Coronary artery (tissue), 2 donors: ENCODE results near the gene MOCOS.

Experiments used
- DNase-seq: peaks from one replicate; pipeline ENCODE4 v3.0.0-alpha.2; 2017; ENCODE audit warnings: low spot score
- H3K27ac ChIP-seq, 2 donors: fragments of 200-600 bp; sonication (generic); one replicate each; pipeline ENCODE4 v1.5.1; 2016 to 2019
- H3K4me3 ChIP-seq: fragments of 200-600 bp; sonication (generic); 2 replicates; pipeline ENCODE4 v1.5.1; 2016; ENCODE audit warnings: mild to moderate bottlenecking, moderate library complexity
- TF ChIP-seq, protein P1 (sequence below): fragments of 200-600 bp; sonication (generic); IDR thresholded peaks from one replicate; pipeline ENCODE4 v1.5.1; 2019; ENCODE audit warnings: antibody characterized with exemption

The MOCOS gene

DNA sequence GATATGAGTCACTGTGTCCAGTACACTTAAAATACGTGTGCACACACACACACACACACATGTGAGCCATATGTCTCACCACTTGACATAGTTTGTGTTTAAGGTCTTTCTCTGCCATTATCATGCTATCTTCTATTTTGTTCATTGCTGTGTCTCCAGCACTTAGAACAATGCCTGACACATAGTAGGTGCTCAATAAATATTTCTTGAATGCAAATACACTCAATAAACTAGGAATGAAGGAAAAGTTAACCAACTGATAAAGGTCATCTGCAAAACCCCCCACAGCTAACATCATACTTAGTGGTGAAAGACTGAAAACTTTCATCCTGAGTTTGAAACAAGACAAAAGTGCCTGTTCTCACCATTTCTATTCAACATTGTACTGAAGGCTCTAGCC lies 4.4 kb downstream of the MOCOS start:
- TF ChIP-seq, protein P1, sequence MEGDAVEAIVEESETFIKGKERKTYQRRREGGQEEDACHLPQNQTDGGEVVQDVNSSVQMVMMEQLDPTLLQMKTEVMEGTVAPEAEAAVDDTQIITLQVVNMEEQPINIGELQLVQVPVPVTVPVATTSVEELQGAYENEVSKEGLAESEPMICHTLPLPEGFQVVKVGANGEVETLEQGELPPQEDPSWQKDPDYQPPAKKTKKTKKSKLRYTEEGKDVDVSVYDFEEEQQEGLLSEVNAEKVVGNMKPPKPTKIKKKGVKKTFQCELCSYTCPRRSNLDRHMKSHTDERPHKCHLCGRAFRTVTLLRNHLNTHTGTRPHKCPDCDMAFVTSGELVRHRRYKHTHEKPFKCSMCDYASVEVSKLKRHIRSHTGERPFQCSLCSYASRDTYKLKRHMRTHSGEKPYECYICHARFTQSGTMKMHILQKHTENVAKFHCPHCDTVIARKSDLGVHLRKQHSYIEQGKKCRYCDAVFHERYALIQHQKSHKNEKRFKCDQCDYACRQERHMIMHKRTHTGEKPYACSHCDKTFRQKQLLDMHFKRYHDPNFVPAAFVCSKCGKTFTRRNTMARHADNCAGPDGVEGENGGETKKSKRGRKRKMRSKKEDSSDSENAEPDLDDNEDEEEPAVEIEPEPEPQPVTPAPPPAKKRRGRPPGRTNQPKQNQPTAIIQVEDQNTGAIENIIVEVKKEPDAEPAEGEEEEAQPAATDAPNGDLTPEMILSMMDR, result no peak
- H3K27ac ChIP-seq, result no peak overlapping the region

DNA sequence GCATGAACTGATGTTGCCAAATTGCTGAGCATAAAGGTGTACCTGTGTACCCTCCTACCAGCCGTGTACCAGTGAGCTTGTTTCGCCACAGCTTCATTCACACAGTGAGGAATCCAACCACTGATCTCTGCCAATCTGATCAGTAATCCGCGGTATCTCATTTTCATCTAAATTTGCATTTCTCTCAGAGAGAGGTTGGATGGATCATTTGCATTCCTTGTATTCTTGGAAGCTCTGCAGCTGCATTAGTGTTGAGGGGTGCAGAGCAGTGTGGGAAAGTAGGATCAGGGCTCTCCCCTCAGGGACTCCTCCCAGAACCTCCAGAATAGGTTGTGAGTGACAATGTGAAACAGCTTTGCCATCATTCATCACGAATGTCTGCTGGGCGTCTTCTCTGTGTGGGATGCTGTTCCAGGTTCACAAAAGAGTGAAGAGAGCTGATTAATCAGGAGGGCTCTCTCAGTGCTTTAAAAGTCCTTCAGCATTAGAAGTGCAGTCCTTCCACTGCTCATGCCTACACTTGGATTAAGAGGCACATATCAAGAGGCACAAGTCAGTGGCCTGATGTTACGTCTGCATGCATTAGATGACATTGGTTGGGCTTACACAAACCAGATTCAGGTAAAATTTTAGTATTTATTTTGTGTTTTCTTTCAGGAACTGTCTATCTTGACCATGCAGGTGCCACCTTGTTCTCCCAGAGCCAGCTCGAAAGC lies 7.5 kb downstream of the MOCOS start:
- no peak for DNase-seq
- TF ChIP-seq, protein P1, result no peak
- Histone ChIP-seq H3K4me3 (no peak overlapping the region), H3K27ac (no peak overlapping the region)

More for the DNA sequence above, 4.4 kb downstream of the MOCOS start:
- no peak for DNase-seq
- no peak overlapping the region for H3K4me3 ChIP-seq

DNA sequence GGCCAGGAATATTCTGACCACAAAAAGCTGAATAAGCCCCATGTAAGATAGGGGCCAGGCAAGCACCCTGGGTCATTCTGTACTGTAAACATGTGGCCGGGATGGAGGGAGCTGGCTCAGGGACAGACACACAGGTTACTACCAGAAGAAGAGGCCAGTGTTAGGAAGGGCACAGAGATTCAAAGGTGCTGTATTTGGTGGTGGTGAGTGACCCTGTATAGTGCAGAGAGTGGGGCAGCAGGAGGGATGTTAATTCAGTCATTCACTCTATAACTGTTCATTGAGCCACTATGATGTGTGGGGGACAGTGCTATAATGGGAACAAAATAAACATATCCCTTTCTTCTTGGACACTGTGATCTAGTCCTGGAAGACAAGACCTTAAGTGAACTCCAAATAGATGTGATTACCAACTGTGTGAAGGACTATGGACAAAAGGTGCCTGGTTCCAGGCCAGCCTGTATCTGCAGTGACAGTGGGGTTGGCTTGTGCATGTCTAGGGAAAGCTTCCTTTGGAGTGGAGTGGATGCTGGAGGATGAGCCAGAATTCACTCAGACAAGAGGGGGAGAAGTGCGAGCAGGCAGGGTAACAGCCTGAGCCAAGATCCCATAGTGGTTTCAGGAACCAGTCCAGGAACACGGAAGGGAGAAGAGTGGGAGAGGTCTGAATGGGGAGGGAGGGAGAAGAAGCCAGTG lies 8.3 kb downstream of the MOCOS start:
- DNase-seq, result no peak
- Histone ChIP-seq H3K27ac (no peak overlapping the region), H3K4me3 (no peak overlapping the region)
- TF ChIP-seq, protein P1, result no peak

DNA sequence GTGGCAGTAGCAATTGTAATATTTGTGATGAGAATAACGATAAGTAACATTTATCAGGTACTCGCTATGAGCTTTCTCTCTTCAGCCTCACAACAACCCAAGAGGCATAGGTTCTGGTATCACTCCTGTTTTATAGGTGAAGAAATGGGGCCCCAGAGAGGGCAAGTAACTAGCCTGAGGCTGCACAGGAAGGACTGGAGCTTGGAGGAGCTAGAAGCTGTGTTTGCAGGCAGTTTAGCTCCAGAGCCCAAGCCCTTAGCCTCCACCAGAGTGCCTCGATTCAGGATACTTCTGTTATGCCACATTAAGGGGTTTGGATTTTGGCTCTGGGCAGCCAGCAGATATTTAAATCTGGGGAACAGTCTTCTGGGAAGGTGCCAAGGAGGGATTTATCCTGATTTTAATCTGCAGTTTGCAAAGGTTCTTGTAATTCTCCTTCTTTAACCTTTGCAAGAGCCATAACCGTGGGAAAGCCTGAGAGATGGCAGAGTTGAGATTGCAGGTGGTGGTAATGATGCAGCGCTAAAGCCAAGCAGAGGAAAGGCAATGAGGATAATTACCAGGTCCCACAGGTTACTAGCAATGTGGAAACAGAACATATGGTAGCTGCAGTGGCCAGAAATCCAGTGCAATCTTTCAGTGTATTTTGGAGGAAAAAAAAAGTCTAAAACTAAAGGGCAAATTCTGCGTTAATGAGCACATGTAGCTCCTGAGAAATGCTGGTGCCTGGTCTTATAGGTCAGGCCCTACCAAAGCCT lies 9.1 kb downstream of the MOCOS start:
- Histone ChIP-seq H3K4me3 (no peak overlapping the region), H3K27ac (no peak overlapping the region)
- TF ChIP-seq, protein P1, result no peak
- no peak for DNase-seq

DNA sequence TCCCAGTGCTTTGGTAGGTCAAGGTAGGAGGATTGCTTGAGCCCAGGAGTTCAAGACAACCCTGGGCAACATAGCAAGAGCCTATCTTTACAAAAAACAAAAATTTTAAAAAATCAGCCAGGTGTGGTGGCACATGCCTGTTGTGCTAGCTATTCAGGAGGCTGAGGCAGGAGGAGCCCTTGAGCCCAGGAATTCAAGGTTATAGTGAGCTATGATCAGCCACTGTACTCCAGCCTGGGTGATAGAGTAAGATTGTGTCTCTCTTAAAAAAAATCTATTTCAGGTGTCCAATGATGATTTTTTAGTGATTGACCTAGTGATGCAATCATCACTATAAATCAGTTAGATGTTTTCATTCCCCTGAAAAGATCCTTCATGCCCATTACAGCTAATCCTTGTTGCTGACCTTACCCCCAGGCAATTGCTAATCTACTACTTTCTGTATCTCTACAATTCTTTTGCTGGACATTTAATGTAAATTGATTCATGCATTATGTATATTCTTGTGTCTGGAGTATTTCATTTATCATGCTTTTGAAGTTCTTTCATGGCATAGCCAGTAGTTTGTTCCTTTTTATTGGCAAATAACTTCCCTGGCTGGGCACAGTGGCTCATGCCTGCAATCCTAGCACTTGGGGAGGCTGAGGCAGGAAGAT lies 10.3 kb downstream of the MOCOS start:
- Histone ChIP-seq H3K4me3 (no peak overlapping the region), H3K27ac (no peak overlapping the region)
- TF ChIP-seq, protein P1, result no peak
- DNase-seq, result no peak

DNA sequence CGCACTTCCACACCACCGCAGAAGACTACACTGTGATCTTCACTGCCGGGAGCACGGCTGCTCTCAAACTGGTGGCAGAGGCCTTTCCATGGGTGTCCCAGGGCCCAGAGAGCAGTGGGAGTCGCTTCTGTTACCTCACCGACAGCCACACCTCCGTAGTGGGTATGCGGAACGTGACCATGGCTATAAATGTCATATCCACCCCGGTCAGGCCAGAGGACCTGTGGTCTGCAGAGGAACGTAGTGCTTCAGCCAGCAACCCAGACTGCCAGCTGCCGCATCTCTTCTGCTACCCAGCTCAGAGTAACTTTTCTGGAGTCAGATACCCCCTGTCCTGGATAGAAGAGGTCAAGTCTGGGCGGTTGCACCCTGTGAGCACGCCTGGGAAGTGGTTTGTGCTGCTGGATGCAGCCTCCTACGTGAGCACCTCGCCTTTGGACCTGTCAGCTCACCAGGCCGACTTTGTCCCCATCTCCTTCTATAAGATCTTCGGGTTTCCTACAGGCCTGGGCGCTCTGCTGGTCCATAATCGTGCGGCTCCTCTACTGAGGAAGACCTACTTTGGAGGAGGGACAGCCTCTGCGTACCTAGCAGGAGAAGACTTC lies 12.5 kb downstream of the MOCOS start:
- Histone ChIP-seq H3K4me3 (no peak overlapping the region), H3K27ac (no peak overlapping the region)
- TF ChIP-seq, protein P1, result no peak
- DNase-seq, result no peak
